Measurements from ENCODE around the gene EFEMP2.

GRCh38 chr11:65880844-65881421 lies 8.3 kb upstream of the EFEMP2 start:
- TF ChIP-seq CTCF (IDR thresholded peaks at IDR 0.05) (no peak), POLR2A (IDR thresholded peaks at IDR 0.05) (no peak)
